IMR-90 (cell line): ENCODE data around the gene SLC6A9. TPM values are rescaled to one million over a fixed set of nuclear protein-coding genes. Genes with fewer than 3 reads are reported as not detected.

ENCODE experiments used
- ATAC-seq: fragments of 200-7000 bp; cut with Tn5 transposase; 2 replicates; pipeline ENCODE4 v1.9.1; 2020; ENCODE audit warnings: low read depth, mild to moderate bottlenecking, moderate library complexity
- BruUV-seq: library from RNA; stranded (reverse); fragments of 400-500 nt; replicated peaks from 2 replicates; lab custom pipeline; 2021; lab: Mats Ljungman, UMichigan
- CTCF ChIA-PET: fragments of 300-600 bp; formaldehyde crosslinking; extraction: SDS; loops from one replicate; lab custom pipeline; 2021; ENCODE audit warnings: antibody characterized with exemption; lab: Yijun Ruan, JAX
- POLR2A ChIA-PET: fragments of 300-600 bp; sonication (Branson Sonifier 250); formaldehyde crosslinking; loops from one replicate; lab custom pipeline; 2022; ENCODE audit warnings: antibody characterized with exemption; ENCODE audit not compliant: unreplicated experiment; lab: Charles Lee
- DNase-seq: peaks from one replicate; pipeline ENCODE4 v3.0.0; 2013
- H2AFZ ChIP-seq: replicated peaks from 2 replicates; pipeline ENCODE3; 2013; ENCODE audit warnings: low read length, mild to moderate bottlenecking; ENCODE audit not compliant: poor library complexity
- H2AK5ac ChIP-seq: 2 replicates; pipeline ENCODE4 v1.6.1; 2013; ENCODE audit warnings: low read depth, low read length, inconsistent platforms
- H2AK9ac ChIP-seq: replicated peaks from 2 replicates; pipeline ENCODE3; 2013; ENCODE audit warnings: mild to moderate bottlenecking, low read depth, low read length, moderate library complexity; ENCODE audit not compliant: poor library complexity
- H2BK120ac ChIP-seq: 2 replicates; pipeline ENCODE4 v1.6.1; 2013; ENCODE audit warnings: low read depth, low read length, inconsistent platforms
- H2BK15ac ChIP-seq: 3 replicates; pipeline ENCODE4 v1.6.1; 2013; ENCODE audit warnings: low read depth, low read length, inconsistent platforms
- H2BK20ac ChIP-seq: 2 replicates; pipeline ENCODE4 v1.6.1; 2013; ENCODE audit warnings: low read depth, mild to moderate bottlenecking, inconsistent platforms, low read length, moderate library complexity
- H2BK5ac ChIP-seq: 2 replicates; pipeline ENCODE4 v1.6.1; 2013; ENCODE audit warnings: mild to moderate bottlenecking, low read depth, low read length, inconsistent platforms; ENCODE audit not compliant: poor library complexity, severe bottlenecking
- H3K14ac ChIP-seq: replicated peaks from 2 replicates; pipeline ENCODE4 v1.6.1; 2013; ENCODE audit warnings: low read depth, low read length, inconsistent platforms
- H3K18ac ChIP-seq: 2 replicates; pipeline ENCODE4 v1.6.1; 2013; ENCODE audit warnings: low read depth, low read length, control low read depth
- H3K23ac ChIP-seq: 2 replicates; pipeline ENCODE4 v1.6.1; 2013; ENCODE audit warnings: low read depth, low read length, inconsistent platforms
- H3K27ac ChIP-seq: 2 replicates; pipeline ENCODE4 v1.5.1; 2013; ENCODE audit warnings: mild to moderate bottlenecking, control low read depth, low read length; ENCODE audit not compliant: insufficient read depth
- H3K27me3 ChIP-seq: 2 replicates; pipeline ENCODE4 v1.6.1; 2013; ENCODE audit warnings: low read length; ENCODE audit not compliant: control insufficient read depth, insufficient read depth
- H3K36me3 ChIP-seq: 2 replicates; pipeline ENCODE4 v1.6.1; 2013; ENCODE audit warnings: low read length, mixed read lengths; ENCODE audit not compliant: control insufficient read depth, insufficient read depth
- H3K4ac ChIP-seq: 2 replicates; pipeline ENCODE4 v1.6.1; 2013; ENCODE audit warnings: low read depth, low read length, inconsistent platforms
- H3K4me1 ChIP-seq: 2 replicates; pipeline ENCODE4 v1.6.1; 2013; ENCODE audit warnings: low read length, mixed read lengths; ENCODE audit not compliant: control insufficient read depth, insufficient read depth
- H3K4me2 ChIP-seq: 2 replicates; pipeline ENCODE4 v1.6.1; 2013; ENCODE audit warnings: low read depth, mild to moderate bottlenecking, control low read depth, low read length, moderate library complexity
- H3K4me3 ChIP-seq: 2 replicates; pipeline ENCODE4 v1.5.1; 2013; ENCODE audit warnings: low read depth, mild to moderate bottlenecking, control low read depth, low read length, moderate library complexity; ENCODE audit not compliant: insufficient read depth
- H3K56ac ChIP-seq: 2 replicates; pipeline ENCODE4 v1.6.1; 2013; ENCODE audit warnings: low read length, inconsistent platforms; ENCODE audit not compliant: insufficient read depth; ENCODE audit errors: extremely low read depth
- H3K79me1 ChIP-seq, 2 experiments: 2 replicates each; pipeline ENCODE4 v1.6.1; 2013; ENCODE audit warnings: low read length in 2 of 2, inconsistent platforms in 1 of 2, low read depth in 1 of 2
- H3K9ac ChIP-seq: 2 replicates; pipeline ENCODE4 v1.6.1; 2013; ENCODE audit warnings: low read depth, low read length, control low read depth
- H3K9me1 ChIP-seq: 2 replicates; pipeline ENCODE4 v1.6.1; 2013; ENCODE audit warnings: low read length, inconsistent platforms; ENCODE audit not compliant: insufficient read depth
- H3K9me3 ChIP-seq: 2 replicates; pipeline ENCODE4 v1.6.1; 2013; ENCODE audit warnings: low read length; ENCODE audit not compliant: control insufficient read depth, insufficient read depth
- H4K20me1 ChIP-seq: 2 replicates; pipeline ENCODE4 v1.6.1; 2013; ENCODE audit warnings: low read length, inconsistent platforms; ENCODE audit not compliant: insufficient read depth
- H4K5ac ChIP-seq: 2 replicates; pipeline ENCODE4 v1.6.1; 2013; ENCODE audit warnings: mild to moderate bottlenecking, low read depth, low read length, control low read depth
- H4K8ac ChIP-seq, 2 experiments: 2 replicates each; pipeline ENCODE4 v1.6.1; 2013; ENCODE audit warnings: low read depth in 2 of 2, low read length in 2 of 2, control low read depth in 1 of 2, inconsistent platforms in 1 of 2
- H4K91ac ChIP-seq: 2 replicates; pipeline ENCODE4 v1.6.1; 2013; ENCODE audit warnings: low read depth, low read length, inconsistent platforms; ENCODE audit not compliant: insufficient read depth
- CEBPB ChIP-seq: IDR thresholded peaks from 2 replicates; pipeline ENCODE4 v1.6.1; 2012; ENCODE audit warnings: low read depth, low read length, improper control_type of control experiment
- NFE2L2 ChIP-seq: fragments of 150-350 bp; IDR thresholded peaks from 2 replicates; pipeline ENCODE4 v1.6.1; 2016; ENCODE audit warnings: low read depth, mild to moderate bottlenecking, low read length
- WGBS, 2 experiments: methylation state at CpG; one replicate each; pipeline versions ENCODE4 v1.1.5 to v1.1.7; 2013; ENCODE audit warnings: missing lambda C conversion rate in 2 of 2; ENCODE audit not compliant: insufficient read length in 1 of 2; ENCODE audit errors: extremely low coverage in 2 of 2; 5-methylcytosine and 5-hydroxymethylcytosine counted together
- dilution Hi-C: fragments of 300-500 bp; cut with HindIII; formaldehyde crosslinking; loops from one replicate; pipeline ENCODE4 v1.14.3; 2018; ENCODE audit warnings: low sequenced_read_pairs; ENCODE audit not compliant: unreplicated experiment
- in situ Hi-C: fragments of 300-500 bp; cut with MboI; formaldehyde crosslinking; loops from 3 replicates; pipeline ENCODE4 v1.14.3; 2019; ENCODE audit warnings: low sequenced_read_pairs, inconsistent platforms, mixed read lengths
- intact Hi-C: fragments of 100-400 bp; cut with micrococcal nuclease; formaldehyde crosslinking; loops from 2 replicates; pipeline ENCODE4 v1.10.0; 2022
- polyA plus RNA-seq, 3 experiments: library from polyadenylated mRNA; depleted of rRNA; stranded (reverse); fragments of >200 nt; gene quantifications; 2 replicates each; pipeline ENCODE4 v1.2.3, GENCODE V29; 2012; ENCODE audit warnings: low replicate concordance in 1 of 3
- total RNA-seq: library from RNA; depleted of rRNA; stranded (reverse); fragments of >200 nt; gene quantifications from 2 replicates; pipeline ENCODE4 v1.2.3, GENCODE V29; 2012

SLC6A9 gene
- total and polyA plus RNA-seq, 2 of the 4 experiments (the other 2 are of a cell fraction) = 2.0 to 6.6 TPM

DNA sequence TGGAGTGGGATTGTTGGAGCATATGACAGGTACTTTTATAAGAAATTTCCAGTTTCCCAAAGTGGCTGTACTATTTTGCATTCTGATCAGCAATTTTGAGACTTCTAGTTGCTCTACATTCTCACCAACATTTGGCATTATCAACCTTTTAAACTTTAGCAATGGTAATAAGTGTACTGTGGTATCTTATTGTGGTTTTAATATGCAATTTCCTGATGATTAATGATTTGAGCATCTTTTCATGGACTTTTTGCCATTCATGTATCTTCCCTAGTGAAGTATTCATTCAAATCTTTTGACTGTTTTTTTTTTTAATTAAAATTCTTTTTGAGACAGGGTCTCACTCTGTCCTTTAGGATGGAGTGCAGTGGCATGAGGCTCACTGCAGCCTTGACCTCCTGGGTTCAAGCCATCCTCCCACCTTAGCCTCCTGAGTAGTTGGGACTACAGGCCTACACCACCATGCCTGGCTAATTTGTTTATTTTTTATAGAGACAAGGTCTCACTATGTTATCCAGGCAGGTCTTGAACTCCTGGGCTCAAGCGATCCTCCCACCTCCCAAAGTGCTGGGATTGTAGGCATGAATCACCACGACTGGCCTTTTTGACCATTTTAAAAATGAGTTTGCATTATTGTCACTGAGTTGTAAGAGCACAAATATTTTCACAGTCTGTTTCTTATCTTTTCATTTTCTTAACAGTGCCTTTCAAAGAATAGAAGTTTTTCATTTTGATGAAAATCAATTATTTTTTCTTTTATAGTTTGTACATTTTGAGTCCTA lies 7.8 kb upstream of the SLC6A9 start:
- Histone ChIP-seq H4K91ac (no peak overlapping the region), H2AFZ (no peak overlapping the region), H3K9ac (no peak overlapping the region), H4K20me1 (no peaks in the 10 kb centered on the region), H2BK5ac (peak overlapping the region; percentile 39), H3K9me3 (no peaks in the 10 kb centered on the region), H3K56ac (no peak overlapping the region), H3K23ac (no peak overlapping the region), H3K36me3 (no peaks in the 10 kb centered on the region), H2AK5ac (no peak overlapping the region), H3K27ac (no peak overlapping the region), H3K18ac (no peak overlapping the region), H3K9me1 (peaks cover 6% of the 10 kb centered on the region; the same call in 1 of the 2 replicates), H4K5ac (no peak overlapping the region), H2BK20ac (no peak overlapping the region), H3K4me3 (no peak overlapping the region), H3K27me3 (no peaks in the 10 kb centered on the region), H3K4ac (no peak overlapping the region), H2BK15ac (no peak overlapping the region), H3K14ac (0 out of 2 replicates have a peak overlapping the region, but pooled peaks have one; percentile 29), H3K4me1 (peaks cover 1% of the 10 kb centered on the region; the same call in 1 of the 2 replicates), H3K4me2 (no peak overlapping the region), H4K8ac (no peak overlapping the region), H2BK120ac (no peak overlapping the region), H2AK9ac (no peak overlapping the region), H3K79me1 (no peaks in the 10 kb centered on the region)
- ATAC-seq = no peak; the same call in 1 of the 2 replicates
- ChIA-PET CTCF (no interaction called here), POLR2A (no interaction called here)
- TF ChIP-seq NFE2L2 (no peak), CEBPB (peak; percentile 27; the same call in 1 of the 2 replicates)
- in situ Hi-C loops (no loop called here), intact Hi-C loops (loop anchor here (5.0 kb wide), 1 partner anchor 512 kb away; no protein-coding TSS in a partner anchor), dilution Hi-C loops (no loop called here)
- DNase-seq = peak; percentile 39
- BruUV-seq = no TSS peak
- WGBS, 2 experiments = no CpG with 5 or more reads among the region's 2 CpGs
